Fibroblast of lung (primary cell): ENCODE data around the gene HGFAC.

Source experiments
- CTCF ChIP-seq, 2 donors: IDR thresholded peaks in 1 of 2; conservative IDR thresholded peaks in 1 of 2; 1 replicate in 1 of 2; 2 replicates in 1 of 2; pipeline ENCODE4 v1.5.1; 2011 to 2012; ENCODE audit warnings: low read length in 2 of 2, control low read depth in 1 of 2, inconsistent platforms in 1 of 2, low read depth in 1 of 2, mild to moderate bottlenecking in 1 of 2
- EZH2 ChIP-seq: IDR thresholded peaks from 2 replicates; pipeline ENCODE4 v1.5.1; 2012; ENCODE audit warnings: low read length, control low read depth, mild to moderate bottlenecking; ENCODE audit errors: missing control alignments

GRCh38 chr4:3484057-3484973, 42.5 kb downstream of the HGFAC start:
- TF ChIP-seq CTCF (conservative IDR thresholded peaks at IDR 0.05 in 1 of 2, IDR thresholded peaks at IDR 0.05 in 1 of 2; ENCODE audit: low read depth in 1 of 2, low read length in 2 of 2): no peak
- no peak for TF ChIP-seq EZH2
